SK-N-SH (cell line): Measurements from ENCODE around the gene DNMT3A. TPM values are rescaled to one million over a fixed set of nuclear protein-coding genes. Genes with fewer than 3 reads are reported as not detected.

Experiments
- CTCF ChIA-PET: fragments of 300-600, 350-600 bp; formaldehyde crosslinking; extraction: SDS; loops from one replicate; lab custom pipeline; 2021; lab: Yijun Ruan, JAX
- POLR2A ChIA-PET: fragments of 350-600 bp; sonication (Branson Sonifier 250); formaldehyde crosslinking; extraction: SDS; loops from one replicate; lab custom pipeline; 2020; ENCODE audit warnings: antibody characterized with exemption, inconsistent platforms; lab: Yijun Ruan, JAX
- DNase-seq: peaks from one replicate; pipeline ENCODE4 v3.0.0; 2012
- H2AFZ ChIP-seq: fragments of 200-600 bp; sonication (generic); 2 replicates; pipeline ENCODE4 v1.8.1; 2016; ENCODE audit warnings: antibody characterized with exemption, mild to moderate bottlenecking, low read depth
- H3F3A ChIP-seq: fragments of 200-600 bp; sonication (generic); replicated peaks from 2 replicates; pipeline ENCODE3; 2016; ENCODE audit warnings: antibody characterized with exemption, mild to moderate bottlenecking; ENCODE audit not compliant: insufficient read depth
- H3K27ac ChIP-seq, 2 experiments: fragments of 200-500 bp in 1 of 2; fragments of 200-600 bp in 1 of 2; sonication (Bioruptor generic) in 1 of 2; sonication (generic), shearing (Covaris generic) in 1 of 2; 2 replicates each; pipeline versions ENCODE4 v1.5.1 to v1.6.1; 2014 to 2016; ENCODE audit warnings: low read depth in 2 of 2, inconsistent platforms in 1 of 2, low read length in 1 of 2, mild to moderate bottlenecking in 1 of 2, mixed read lengths in 1 of 2
- H3K27me3 ChIP-seq: fragments of 200-600 bp; sonication (generic), shearing (Covaris generic); 2 replicates; pipeline ENCODE4 v1.6.1; 2016; ENCODE audit warnings: mixed run types; ENCODE audit not compliant: insufficient read depth
- H3K36me3 ChIP-seq, 2 experiments: fragments of 200-500 bp in 1 of 2; fragments of 200-600 bp in 1 of 2; sonication (Bioruptor generic) in 1 of 2; sonication (generic) in 1 of 2; replicated peaks in 1 of 2; 2 replicates each; pipeline versions ENCODE3 to v1.5.1; 2014 to 2016; ENCODE audit warnings: low read length in 1 of 2, mild to moderate bottlenecking in 1 of 2; ENCODE audit not compliant: insufficient read depth in 2 of 2, control insufficient read depth in 1 of 2
- H3K4me1 ChIP-seq, 2 experiments: fragments of 200-500 bp in 1 of 2; fragments of 200-600 bp in 1 of 2; sonication (Bioruptor generic) in 1 of 2; sonication (generic), shearing (Covaris generic) in 1 of 2; 2 replicates each; pipeline versions ENCODE4 v1.5.1 to v1.6.1; 2014 to 2016; ENCODE audit warnings: low read depth in 1 of 2, low read length in 1 of 2, mixed run types in 1 of 2; ENCODE audit not compliant: insufficient read depth in 2 of 2, control insufficient read depth in 1 of 2
- H3K4me2 ChIP-seq: fragments of 200-600 bp; sonication (generic), shearing (Covaris generic); 2 replicates; pipeline ENCODE4 v1.6.1; 2017; ENCODE audit warnings: mixed run types
- H3K4me3 ChIP-seq, 2 experiments: fragments of 200-500 bp in 1 of 2; fragments of 200-600 bp in 1 of 2; sonication (Bioruptor generic) in 1 of 2; sonication (generic), shearing (Covaris generic) in 1 of 2; 2 replicates each; pipeline versions ENCODE4 v1.5.1 to v1.8.1; 2014 to 2016; ENCODE audit warnings: low read depth in 2 of 2, inconsistent platforms in 1 of 2, low read length in 1 of 2, mild to moderate bottlenecking in 1 of 2, mixed read lengths in 1 of 2, moderate library complexity in 1 of 2
- H3K79me2 ChIP-seq: fragments of 200-600 bp; sonication (generic); 2 replicates; pipeline ENCODE4 v1.8.1; 2017; ENCODE audit warnings: mild to moderate bottlenecking; ENCODE audit not compliant: insufficient read depth
- H3K9ac ChIP-seq: fragments of 200-600 bp; sonication (generic); 2 replicates; pipeline ENCODE4 v1.6.1; 2017; ENCODE audit warnings: mixed run types
- H3K9me2 ChIP-seq: fragments of 200-600 bp; sonication (generic); 2 replicates; pipeline ENCODE4 v1.6.1; 2017; ENCODE audit warnings: mixed run types
- H3K9me3 ChIP-seq: fragments of 200-600 bp; sonication (generic); 2 replicates; pipeline ENCODE4 v1.6.1; 2017; ENCODE audit warnings: mixed run types, mild to moderate bottlenecking, moderate library complexity
- H4K20me1 ChIP-seq: fragments of 200-600 bp; sonication (generic); 2 replicates; pipeline ENCODE4 v1.6.1; 2017; ENCODE audit warnings: mild to moderate bottlenecking, mixed run types; ENCODE audit not compliant: insufficient read depth
- CTCF ChIP-seq: fragments of 200-600 bp; sonication (generic); IDR thresholded peaks from 2 replicates; pipeline ENCODE4 v1.6.1; 2017; ENCODE audit warnings: antibody characterized with exemption, mild to moderate bottlenecking, moderate library complexity
- EZH2phosphoT487 ChIP-seq: fragments of 200-600 bp; sonication (generic); IDR thresholded peaks from 2 replicates; pipeline ENCODE4 v1.6.1; 2017; ENCODE audit warnings: low read depth, mixed run types, mild to moderate bottlenecking, antibody characterized with exemption, moderate library complexity, borderline replicate concordance
- FOXJ3 ChIP-seq: sonication (generic); formaldehyde crosslinking; IDR thresholded peaks from 2 replicates; pipeline ENCODE4 v1.5.1; 2020; ENCODE audit warnings: mild to moderate bottlenecking, missing genetic modification reagents
- JUND ChIP-seq: IDR thresholded peaks from 2 replicates; pipeline ENCODE4 v1.4.0; 2012
- NFIC ChIP-seq: IDR thresholded peaks from 2 replicates; pipeline ENCODE4 v1.4.0; 2012; ENCODE audit warnings: borderline replicate concordance
- RXRA ChIP-seq: IDR thresholded peaks from 2 replicates; pipeline ENCODE4 v1.4.0; 2012; ENCODE audit warnings: low read depth, mild to moderate bottlenecking, borderline replicate concordance
- USF2 ChIP-seq: fragments of 150-350 bp; IDR thresholded peaks from 2 replicates; pipeline ENCODE4 v1.6.1; 2017; ENCODE audit warnings: antibody characterized with exemption, low read length, low read depth, borderline replicate concordance
- YY1 ChIP-seq: IDR thresholded peaks from 2 replicates; pipeline ENCODE4 v1.4.0; 2012; ENCODE audit warnings: low read depth, mild to moderate bottlenecking
- WGBS: methylation state at CpG from one replicate; pipeline ENCODE4 v1.1.6; 2017; ENCODE audit warnings: low lambda C conversion rate; 5-methylcytosine and 5-hydroxymethylcytosine counted together
- polyA plus RNA-seq, 3 experiments: library from polyadenylated mRNA; depleted of rRNA; stranded (reverse); fragments of >200 nt; gene quantifications; 2 replicates each; pipeline ENCODE4 v1.2.3, GENCODE V29; 2012

Gene DNMT3A
- polyA plus RNA-seq, 1 of the 3 experiments (the other 2 are of a cell fraction), result 5.6 TPM

GRCh38 chr2:25266399-25266798 is 75.3 kb downstream of the DNMT3A start:
- Histone ChIP-seq H3K4me1 (peaks cover 0 to 3% of the 10 kb centered on the region in 2 experiments; a peak in 1 of 4 replicates), H3K9ac (no peak overlapping the region), H4K20me1 (no peaks in the 10 kb centered on the region), H3K27me3 (no peaks in the 10 kb centered on the region), H3K9me2 (no peaks in the 10 kb centered on the region), H3F3A (peaks cover 4% of the 10 kb centered on the region), H2AFZ (no peak overlapping the region), H3K4me3 (no peak overlapping the region), H3K79me2 (no peaks in the 10 kb centered on the region), H3K4me2 (no peak overlapping the region), H3K9me3 (no peaks in the 10 kb centered on the region), H3K36me3 (peaks cover 13 to 32% of the 10 kb centered on the region in 2 experiments)
- POLR2A ChIA-PET, result interaction anchor here (1.5 kb wide), 1 partner anchor 9 kb away, joined by 4 read pairs; no protein-coding TSS in a partner anchor
- no peak for TF ChIP-seq EZH2phosphoT487
- no peak for TF ChIP-seq JUND
- no peak for TF ChIP-seq RXRA
- TF ChIP-seq, all 33 proteins: peak for 0
- CTCF ChIA-PET, result interaction anchor here (0.6 to 3.6 kb wide), 2 partner anchors 10 to 14 kb away, joined by 4 to 15 read pairs; no protein-coding TSS in a partner anchor
- no peak overlapping the region for H3K27ac ChIP-seq
- no peak for DNase-seq

- Histone ChIP-seq H3K36me3 (peaks cover 13 to 32% of the 10 kb centered on the region in 2 experiments), H3K9me3 (no peaks in the 10 kb centered on the region), H3K4me3 (no peak overlapping the region), H3K4me2 (no peak overlapping the region), H3K79me2 (no peaks in the 10 kb centered on the region), H3F3A (peaks cover 4% of the 10 kb centered on the region), H3K9ac (no peak overlapping the region), H3K27me3 (no peaks in the 10 kb centered on the region), H4K20me1 (no peaks in the 10 kb centered on the region), H3K27ac (no peak overlapping the region), H3K9me2 (no peaks in the 10 kb centered on the region), H3K4me1 (peaks cover 0 to 3% of the 10 kb centered on the region in 2 experiments; a peak in 1 of 4 replicates), H2AFZ (no peak overlapping the region)
- TF ChIP-seq NFIC (peak; percentile 44; the same call in 1 of the 2 replicates), FOXJ3 (CRISPR knock-in tag) (no peak), YY1 (no peak), USF2 (no peak), CTCF (no peak)
- ChIA-PET POLR2A (interaction anchor here (1.5 kb wide), 1 partner anchor 9 kb away, joined by 4 read pairs; no protein-coding TSS in a partner anchor), CTCF (interaction anchor here (0.5 to 3.6 kb wide), 3 partner anchors 11 to 434 kb away, joined by 3 to 15 read pairs (median 3); no protein-coding TSS in a partner anchor)
- 82% methylated on average over 2 of the region's 2 CpGs for WGBS
- no peak for DNase-seq
Observed at GRCh38 chr2:25265802-25266201, 75.9 kb downstream of the DNMT3A start.
